HG02798 (cell line): Measurements from ENCODE around the gene HECTD4.
"Not testable (repeated sequence)": the region's sequence is repeated elsewhere in the genome, so short reads cannot be mapped to it uniquely, and the experiment has no call there.

Experiments
- ATAC-seq: cut with Tn5 transposase; IDR thresholded peaks from one replicate; pipeline ENCODE4 v1.9.1; 2021; ENCODE audit warnings: mild to moderate bottlenecking; ENCODE audit not compliant: unreplicated experiment, poor library complexity

The HECTD4 gene, protein sequence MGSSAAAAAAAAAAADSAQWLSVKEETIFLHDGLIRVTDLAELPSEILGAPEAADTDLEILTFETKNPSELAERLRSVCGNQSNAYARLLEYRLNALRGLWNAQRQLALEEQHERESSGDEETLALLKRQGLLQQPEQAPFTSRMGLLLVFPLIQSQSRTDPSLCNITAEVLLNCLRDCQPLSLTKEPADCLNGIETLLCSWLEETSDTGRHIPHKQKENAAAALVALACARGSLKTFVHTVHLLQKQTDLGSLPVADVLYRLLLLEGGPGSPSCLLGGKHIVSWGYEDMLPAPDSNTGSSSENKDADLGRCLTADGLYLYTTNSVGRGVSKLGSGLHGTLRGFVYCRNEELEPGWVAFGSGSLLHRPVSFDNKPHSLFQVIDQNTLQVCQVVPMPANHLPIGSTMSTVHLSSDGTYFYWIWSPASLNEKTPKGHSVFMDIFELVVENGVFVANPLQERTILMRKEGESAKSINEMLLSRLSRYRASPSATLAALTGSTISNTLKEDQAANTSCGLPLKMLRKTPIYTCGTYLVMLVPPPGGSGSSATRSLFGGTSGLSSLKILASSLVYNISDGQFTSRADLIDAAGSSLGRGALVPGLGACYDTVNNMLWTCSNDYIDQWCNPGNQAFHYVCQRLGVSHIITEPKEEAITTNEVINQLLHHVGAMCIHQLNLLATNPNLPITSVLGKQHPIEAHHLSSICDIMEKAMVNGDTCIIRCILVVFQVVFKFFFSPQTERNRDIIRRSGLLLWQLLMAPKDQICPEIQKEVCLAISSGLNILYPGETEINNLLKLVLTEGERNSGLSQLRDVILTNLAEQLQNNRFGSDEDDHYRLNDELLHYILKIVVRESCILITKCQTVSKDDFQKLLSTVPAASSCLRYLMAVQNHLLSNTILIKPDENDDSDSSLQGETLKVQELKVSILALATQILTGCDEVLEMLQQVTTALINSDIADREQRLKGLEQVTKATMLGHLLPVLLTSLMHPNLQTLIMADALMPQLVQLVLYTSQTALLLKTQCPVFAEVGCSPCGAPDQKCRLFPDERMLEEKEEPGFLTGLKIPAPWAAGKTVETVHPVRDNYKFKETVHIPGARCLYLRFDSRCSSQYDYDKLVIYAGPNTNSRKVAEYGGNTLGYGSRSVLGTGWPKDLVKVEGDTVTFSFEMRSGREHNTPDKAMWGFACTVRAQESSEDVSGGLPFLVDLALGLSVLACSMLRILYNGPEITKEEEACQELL (N-terminal part only)

DNA sequence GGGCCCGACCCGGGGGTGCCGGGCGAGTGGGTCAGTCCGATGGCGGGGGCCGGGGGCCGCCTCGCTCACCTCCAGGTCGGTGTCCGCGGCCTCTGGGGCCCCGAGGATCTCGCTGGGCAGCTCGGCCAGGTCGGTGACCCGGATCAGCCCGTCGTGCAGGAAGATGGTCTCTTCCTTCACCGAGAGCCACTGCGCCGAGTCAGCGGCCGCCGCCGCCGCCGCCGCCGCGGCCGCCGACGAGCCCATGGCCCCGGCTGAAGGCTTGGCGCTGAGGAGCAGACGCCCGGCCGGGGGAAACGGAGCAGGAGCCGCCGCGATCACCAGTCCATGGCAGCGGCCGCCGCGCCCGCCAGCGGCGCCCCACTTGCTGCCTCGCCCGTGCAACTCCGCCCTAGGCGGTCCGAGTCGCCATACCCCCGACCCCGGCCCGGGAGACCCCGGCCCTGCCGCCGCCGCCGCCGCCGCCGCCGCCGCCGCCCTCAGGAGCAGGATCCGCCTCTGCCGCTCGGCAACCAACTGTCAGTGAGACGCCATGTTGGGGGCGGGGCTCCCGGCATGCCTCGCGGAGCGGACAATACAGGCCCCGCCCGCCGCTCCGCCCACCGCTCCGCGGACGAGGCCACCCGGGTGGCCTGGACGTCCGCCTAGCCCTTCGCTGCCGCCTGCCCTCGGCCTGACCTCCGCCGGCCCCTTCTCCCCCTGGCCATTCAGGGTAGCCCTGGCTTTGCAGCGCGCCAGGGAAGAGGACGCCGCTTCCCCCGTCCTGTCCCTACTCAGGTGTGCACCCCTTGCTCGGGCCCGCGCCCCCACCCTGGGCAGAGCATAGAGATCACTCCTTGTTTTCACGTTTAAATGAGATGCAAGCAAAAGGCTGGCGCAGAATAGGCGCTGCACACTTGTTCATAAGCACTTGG, at the start of gene HECTD4:
Gene HECTD4, minus strand, starts transcription at position 549 of the 914 bp plus-strand sequence. Its CDS starts 303 bp downstream, at position 246.
- peak; percentile 94 for ATAC-seq

DNA sequence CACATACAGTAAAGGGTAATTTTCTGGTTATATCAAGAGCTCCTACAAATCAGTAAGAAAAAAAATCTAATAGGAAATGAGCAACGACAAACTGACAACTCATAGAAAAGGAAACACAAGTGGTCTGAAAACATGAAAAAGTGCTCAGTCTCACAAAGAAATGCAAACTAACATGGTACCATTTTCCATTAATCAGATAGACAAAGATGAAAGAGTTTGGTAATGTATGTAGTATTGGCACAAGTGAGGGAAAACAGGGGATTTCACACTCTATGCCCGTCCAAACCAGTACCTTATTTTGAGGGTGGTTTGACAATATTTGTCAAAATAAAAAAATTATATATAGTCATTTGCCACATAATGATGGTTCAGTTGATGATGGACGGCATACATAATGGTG, 49.7 kb upstream of the HECTD4 start:
- no peak for ATAC-seq

DNA sequence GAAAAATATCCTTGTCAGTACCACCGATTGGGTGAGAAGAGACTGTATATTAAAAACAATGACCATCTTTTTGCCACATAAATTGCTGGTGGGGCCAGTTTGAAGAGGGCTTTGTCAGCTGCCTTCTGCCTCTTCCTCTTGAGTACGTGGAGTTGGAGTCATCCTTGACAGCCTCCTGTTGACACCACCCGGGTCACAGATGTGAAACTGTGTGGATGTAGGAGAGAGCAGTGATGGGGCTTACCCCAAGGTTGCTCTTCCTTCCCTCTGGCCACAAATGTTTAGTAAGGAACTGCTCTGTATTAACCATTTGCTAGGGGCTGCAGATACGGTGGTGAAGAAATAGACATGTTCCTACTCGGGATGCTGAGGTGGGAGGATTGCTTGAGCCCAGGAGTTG, 48.7 kb upstream of the HECTD4 start:
- ATAC-seq: no peak

DNA sequence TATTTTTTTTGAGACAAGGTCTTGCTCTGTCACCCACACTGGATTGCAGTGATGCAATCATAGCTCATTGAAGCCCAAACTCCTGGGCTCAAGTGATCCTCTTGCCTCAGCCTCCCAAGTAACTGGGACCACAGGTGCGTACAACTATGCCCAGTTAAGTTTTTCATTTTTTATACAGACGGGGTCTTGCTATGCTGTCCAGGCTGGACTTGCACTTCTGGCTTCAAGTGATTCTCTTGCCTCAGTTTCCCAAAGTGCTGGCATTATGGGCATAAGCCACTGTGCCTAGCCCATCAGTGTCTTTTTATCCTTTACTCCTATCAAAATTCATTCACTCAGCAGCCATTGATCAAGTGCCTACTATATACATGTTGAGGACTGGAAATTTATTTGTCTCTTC, 45.5 kb upstream of the HECTD4 start:
- ATAC-seq: no peak

DNA sequence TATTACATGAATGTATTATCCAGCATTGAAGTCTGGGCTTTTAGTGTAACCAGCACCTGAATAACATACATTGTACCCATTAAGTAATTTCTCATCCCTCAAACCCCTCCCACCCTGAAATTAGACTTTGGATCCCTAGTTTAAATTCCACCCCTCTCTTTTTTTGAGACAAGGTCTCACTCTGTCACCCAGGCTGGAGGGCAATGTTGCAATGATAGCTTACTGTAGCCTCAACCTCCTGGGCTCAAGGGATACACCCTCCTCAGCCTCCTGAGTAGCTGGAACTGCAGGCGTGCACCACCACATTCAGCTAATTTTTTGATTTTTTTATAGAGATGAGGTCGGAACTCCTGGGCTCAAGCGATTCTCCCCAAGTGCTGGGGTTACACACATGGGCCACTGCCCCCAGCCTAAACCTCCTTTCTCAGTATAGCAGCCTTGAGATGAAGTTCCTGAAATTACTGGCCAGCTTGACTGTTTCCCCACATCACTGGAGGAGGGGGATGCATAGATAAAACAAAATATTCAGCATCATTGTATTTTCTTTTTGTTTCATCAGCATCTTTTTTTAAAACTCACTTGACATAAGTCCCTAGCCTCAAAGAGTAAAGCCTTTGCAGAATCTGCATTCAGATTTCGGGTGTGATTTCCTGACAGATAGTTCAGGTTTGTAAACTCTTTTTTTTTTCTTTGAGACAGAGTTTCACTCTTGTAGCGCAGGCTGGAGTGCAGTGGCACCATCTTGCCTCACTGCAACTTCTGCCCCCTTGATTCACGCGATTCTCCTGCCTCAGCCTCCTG, 43.6 kb upstream of the HECTD4 start:
- no peak for ATAC-seq

DNA sequence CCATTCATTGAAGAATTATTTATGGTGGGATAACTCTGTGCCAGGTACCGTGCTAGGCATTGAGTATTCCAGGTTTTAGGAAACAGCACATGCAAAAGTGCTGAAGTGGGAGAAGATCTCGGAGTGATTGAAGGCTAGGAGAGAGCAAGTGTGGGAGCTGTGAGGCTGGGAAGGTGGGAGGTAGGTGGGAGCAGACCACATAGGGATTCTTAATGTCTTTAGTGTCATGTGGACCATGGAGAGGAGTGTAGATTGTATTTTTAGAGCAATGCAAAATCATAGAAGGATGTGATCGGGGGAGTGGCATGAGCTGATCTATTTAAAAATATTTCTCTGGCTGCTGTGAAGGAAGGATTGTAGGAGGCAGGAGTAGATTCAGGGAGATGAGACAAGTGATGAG, 41.9 kb upstream of the HECTD4 start:
- no peak for ATAC-seq

DNA sequence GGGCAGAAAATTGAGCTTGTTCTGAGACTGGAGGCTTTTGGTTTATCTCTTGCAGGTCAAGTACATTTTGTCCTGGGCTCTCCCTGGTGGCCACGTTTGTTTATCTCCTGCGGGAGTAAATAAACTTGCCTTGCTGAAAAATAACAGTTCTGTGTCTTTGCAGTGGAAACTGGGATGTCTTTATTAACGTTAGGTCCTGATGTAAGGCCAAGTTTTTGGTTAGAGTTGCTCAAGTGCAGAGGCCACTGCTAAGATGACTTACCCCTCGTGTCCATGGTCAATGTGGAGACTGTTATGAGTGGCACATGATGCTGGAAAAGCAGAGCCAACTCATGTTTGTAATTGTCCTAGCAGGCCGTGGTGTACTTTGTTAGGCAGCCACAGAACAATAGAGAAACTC, 40.3 kb upstream of the HECTD4 start:
- ATAC-seq: no peak

DNA sequence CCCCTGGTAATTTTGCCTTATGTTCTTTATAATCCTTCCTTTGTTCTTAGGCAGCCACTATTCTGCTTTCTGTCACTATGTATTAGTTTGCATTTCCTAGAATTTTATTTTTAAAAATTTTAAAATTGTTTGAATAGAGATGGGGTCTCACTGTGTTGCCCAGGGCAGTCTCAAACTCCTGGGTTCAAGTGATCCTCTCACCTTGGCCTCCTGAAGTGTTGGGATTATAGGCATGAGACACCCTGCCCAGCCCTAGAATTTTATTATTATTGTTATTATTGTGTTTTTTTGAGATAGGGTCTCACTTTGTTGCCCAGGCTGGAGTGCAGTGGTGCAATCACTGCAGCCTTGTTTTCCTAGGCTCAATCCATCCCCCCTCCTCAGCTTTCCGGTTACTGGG, 39.1 kb upstream of the HECTD4 start:
- no peak for ATAC-seq

DNA sequence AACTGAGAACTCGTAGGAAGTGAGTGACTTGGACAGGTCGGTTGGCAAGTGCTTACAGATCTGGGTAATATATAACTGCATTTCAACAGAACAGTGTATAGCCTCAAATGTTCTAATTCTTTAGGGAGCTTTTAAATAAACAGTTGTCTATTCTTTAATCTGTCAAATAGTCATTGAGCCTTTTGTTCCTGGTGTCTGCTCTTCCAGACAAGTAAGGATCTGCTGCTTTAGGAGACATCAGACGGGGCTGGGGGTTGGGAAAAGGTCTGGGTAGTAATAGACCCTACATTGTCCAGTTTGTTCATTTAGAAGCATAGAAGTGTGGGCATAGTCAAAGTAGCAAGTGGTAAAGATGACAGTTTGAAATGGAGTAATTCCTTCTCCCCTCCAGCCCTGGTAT, 38.5 kb upstream of the HECTD4 start:
- ATAC-seq: no peak

DNA sequence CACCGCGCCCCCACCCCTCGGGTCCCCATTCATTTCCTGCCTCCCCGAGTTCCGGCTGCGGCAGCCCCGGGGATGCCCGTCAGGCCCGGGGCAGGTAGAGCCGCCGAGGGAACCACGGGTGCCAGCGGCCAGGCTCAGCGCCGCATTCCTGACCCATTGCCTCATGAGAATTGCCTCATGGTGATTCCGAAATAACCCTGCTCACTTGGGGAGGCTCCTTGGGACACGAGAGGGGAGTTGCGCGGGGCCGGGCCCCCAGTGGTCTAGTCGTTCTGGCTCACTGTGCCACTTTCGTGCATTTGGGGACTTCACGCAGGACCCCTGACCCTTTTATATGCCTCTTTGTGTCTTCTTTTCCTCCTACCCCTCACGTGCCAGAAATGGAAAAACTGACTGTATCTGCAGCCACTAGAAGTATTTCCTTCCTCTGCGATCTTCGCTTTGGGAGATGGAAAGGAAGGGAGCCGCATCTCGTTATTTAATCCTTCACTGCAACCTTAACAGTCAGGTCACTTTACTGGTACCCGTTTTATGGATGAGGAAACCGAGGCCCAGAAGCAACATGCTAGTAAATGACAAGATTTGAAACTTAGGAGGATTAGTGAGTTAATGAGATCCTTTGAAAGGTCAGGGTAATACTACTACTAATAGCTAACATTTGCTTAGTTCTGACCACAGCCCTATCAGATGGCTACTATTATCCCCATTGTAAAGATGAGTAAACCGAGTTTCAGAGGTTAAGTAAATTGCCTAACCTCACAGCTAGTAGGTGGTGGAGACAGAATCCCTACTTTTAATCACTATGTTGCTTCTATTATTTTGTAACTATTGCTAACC, 37.3 kb upstream of the HECTD4 start:
- no peak for ATAC-seq

DNA sequence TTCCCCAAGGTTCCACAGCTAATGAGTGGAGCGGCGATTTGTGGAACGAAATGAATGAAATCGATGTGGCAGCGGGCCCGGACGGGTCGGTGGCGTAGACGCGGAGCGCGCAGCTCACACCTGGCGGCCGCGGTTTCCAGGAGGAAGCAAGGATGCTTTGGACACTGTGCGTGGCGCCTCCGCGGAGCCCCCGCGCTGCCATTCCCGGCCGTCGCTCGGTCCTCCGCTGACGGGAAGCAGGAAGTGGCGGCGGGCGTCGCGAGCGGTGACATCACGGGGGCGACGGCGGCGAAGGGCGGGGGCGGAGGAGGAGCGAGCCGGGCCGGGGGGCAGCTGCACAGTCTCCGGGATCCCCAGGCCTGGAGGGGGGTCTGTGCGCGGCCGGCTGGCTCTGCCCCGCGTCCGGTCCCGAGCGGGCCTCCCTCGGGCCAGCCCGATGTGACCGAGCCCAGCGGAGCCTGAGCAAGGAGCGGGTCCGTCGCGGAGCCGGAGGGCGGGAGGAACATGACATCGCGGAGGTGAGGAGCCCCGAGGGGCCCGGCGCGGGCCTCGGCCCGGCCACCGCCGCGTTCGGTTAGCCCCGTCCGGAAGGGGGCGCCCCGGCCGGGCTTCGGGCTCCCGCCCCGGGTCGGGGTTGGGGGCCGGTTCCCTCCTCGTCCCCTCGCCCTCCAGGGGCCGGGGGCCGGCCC, 36.5 kb upstream of the HECTD4 start, which contains the start of gene PTPN11:
Gene PTPN11, plus strand, starts transcription at position 340 of the 689 bp plus-strand sequence. Its CDS starts 165 bp downstream, at position 505.
- peak; percentile 78 for ATAC-seq

DNA sequence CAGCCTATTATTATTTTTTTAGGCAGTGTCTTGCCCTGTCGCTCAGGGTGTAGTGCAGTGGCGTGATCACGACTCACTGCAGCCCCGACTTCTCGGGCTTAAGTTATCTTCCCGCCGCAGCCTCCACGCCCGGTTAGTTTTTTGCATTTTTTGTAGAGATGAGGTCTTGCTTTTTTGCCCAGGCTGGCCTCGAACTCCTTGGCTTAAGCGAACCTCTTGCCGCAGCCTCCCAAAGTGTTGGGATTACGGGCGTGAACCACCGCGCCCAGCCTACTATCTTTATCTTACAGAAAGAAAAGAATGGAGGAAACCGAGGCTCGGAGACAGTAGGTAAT, 36.0 kb upstream of the HECTD4 start:
- ATAC-seq: no peak

DNA sequence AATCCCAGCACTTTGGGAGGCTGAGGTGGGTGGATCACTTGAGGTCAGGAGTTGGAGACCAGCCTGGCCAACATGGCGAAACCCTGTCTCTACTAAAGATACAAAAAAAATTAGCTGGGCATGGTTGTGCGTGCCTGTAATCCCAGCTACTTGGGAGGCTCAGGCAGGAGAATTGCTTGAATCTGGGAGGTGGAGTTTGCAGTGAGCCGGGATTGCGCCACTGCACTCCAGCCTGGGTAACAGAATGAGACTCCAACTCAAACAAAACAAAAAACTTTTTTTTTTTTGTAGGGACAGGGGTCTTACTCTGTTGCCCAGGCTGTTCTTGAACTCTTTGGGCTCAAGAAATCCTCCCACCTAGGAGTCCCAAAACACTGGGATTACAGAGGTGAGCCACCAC, 33.2 kb upstream of the HECTD4 start:
- not testable (repeated sequence) for ATAC-seq

DNA sequence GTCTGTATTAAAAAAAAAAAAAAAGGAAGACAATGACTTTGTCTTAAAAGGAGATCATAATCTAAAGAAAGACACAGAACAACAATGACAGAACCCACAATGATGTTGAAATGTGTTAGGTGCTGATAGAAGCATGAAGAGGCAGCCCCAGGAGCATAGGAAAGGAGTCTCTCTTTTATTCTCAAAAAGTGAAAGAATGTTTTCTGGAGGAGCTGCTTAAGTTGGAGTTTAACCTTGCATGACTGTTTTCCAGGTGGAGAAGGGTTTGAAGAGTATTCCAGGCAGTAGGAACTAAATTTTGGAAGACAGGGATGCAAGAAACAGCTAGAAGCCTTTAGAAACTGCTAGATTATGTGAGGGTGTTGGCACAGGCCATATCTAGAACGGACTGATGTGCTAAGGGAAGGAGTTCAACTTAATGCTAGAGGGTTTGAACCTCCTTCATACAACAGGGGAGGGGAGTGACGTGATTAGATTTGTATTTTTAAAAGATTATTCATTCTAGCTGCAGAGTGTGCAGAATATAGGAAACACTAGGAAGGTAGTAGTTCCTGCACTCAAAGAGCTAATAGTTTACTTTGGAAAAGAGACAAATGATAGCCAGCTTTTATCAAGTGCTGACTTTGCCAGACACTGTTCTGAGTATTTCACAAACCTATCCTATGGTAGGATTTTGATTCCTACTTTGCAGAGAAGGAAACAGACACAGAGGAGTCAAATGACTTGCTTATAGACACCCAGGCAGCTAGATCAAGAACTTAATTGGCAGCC, 31.8 kb upstream of the HECTD4 start:
- no peak for ATAC-seq

DNA sequence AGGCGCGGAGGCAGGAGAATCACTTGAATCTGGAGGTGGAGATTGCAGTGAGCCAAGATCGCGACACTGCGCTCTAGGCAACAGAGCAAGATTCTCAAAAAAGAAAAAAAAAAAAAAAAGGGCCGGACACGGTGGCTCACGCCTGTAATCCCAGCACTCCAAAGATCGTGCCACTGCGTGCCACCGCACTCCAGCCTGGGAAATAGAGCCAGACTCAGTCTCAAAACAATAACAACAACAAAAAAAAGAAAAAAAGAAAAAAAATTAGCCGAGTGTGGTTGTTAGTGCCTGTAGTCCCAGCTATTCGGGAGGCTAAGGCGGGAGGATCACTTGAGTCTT, 27.6 kb upstream of the HECTD4 start:
- no peak for ATAC-seq

DNA sequence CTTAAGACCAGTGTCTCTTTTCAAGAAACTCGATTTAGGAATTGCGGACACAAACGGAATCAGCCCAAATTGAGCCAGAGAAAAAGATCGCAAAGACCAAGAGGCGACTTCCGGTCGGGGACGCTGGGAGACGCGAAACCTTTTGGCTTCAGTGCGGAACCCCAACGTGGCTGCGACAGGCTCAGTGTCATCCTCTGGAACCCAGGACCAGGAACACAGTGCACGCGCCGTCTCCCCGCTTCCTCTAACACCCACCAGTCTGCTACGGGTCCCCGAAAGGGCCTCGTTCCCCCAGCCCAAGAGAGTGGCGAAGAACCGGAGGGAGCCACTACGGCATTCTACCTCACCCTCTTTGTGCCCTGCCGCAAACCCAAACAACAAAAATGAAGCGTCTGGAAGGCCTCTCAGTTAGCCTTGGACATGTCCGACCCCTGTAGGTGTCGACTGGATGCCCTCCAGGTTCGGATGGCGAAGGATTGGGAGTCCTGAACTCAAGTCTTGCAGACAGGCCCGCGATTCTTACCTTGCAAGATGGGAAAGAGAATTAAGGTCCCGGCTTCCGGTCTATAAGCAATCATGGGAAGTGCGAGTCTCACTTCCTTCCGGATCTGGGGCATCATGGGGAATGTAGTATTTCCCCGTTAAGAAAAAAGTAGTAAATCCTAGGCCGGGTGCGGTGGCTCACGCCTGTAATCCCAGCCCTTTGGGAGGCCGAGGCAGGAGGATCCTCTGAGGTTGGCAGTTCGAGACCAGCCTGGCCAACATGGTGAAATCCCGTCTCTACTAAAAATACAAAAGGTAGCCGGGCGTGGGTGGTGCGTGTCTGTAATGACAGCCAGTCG, 27.1 kb upstream of the HECTD4 start, which contains the start of gene RPL6:
Gene RPL6, minus strand, starts transcription at position 542 of the 842 bp plus-strand sequence. CDS start 949 bp downstream, outside the sequence.
- peak; percentile 83 for ATAC-seq
